Endothelial cell (in vitro differentiated cells): Measurements from ENCODE around the gene SEC62. TPM values are rescaled to one million over a fixed set of nuclear protein-coding genes. Genes with fewer than 3 reads are reported as not detected.
A peak's percentile ranks its signal among the peaks of the same experiment; 100 is the strongest.
"Not testable (repeated sequence)": the region's sequence is repeated elsewhere in the genome, so short reads cannot be mapped to it uniquely, and the experiment has no call there.

Source experiments
- DNase-seq: peaks from one replicate; pipeline ENCODE4 v3.0.0; 2021; ENCODE audit warnings: low spot score
- H3K27ac Mint-ChIP-seq: one replicate; pipeline ENCODE4 v1.8.0; 2021; ENCODE audit warnings: mixed read lengths, inconsistent platforms; ENCODE audit not compliant: unreplicated experiment
- H3K27me3 Mint-ChIP-seq: one replicate; pipeline ENCODE4 v1.8.0; 2021; ENCODE audit warnings: mild to moderate bottlenecking, moderate library complexity, mixed read lengths, inconsistent platforms; ENCODE audit not compliant: unreplicated experiment
- H3K36me3 Mint-ChIP-seq: one replicate; pipeline ENCODE4 v1.8.0; 2021; ENCODE audit warnings: mild to moderate bottlenecking, low read depth, mixed read lengths, inconsistent platforms; ENCODE audit not compliant: unreplicated experiment
- H3K4me1 Mint-ChIP-seq: one replicate; pipeline ENCODE4 v1.8.0; 2021; ENCODE audit warnings: mild to moderate bottlenecking, mixed read lengths, inconsistent platforms; ENCODE audit not compliant: unreplicated experiment
- H3K4me3 Mint-ChIP-seq: one replicate; pipeline ENCODE4 v1.8.0; 2021; ENCODE audit warnings: mild to moderate bottlenecking, mixed read lengths, inconsistent platforms; ENCODE audit not compliant: unreplicated experiment
- H3K9me3 Mint-ChIP-seq: one replicate; pipeline ENCODE4 v1.8.0; 2021; ENCODE audit warnings: mixed read lengths, inconsistent platforms; ENCODE audit not compliant: unreplicated experiment
- total RNA-seq: library from RNA; stranded (reverse); fragmentation: NEBNext Ultra II Directional; extraction: Animal tissue kit (Norgen Biotek cat#: 25700); gene quantifications from one replicate; pipeline ENCODE4 v1.2.1, GENCODE V29; 2021; ENCODE audit not compliant: unreplicated experiment
- TF ChIP-seq, protein P1 (sequence below): fragments of 200-600 bp; sonication (generic); IDR thresholded peaks from one replicate; pipeline ENCODE4 v1.5.0; 2021; ENCODE audit warnings: antibody characterized with exemption; ENCODE audit not compliant: unreplicated experiment

The SEC62 gene
- total RNA-seq, 1 donor from 2014 or later = 89.3 TPM

DNA sequence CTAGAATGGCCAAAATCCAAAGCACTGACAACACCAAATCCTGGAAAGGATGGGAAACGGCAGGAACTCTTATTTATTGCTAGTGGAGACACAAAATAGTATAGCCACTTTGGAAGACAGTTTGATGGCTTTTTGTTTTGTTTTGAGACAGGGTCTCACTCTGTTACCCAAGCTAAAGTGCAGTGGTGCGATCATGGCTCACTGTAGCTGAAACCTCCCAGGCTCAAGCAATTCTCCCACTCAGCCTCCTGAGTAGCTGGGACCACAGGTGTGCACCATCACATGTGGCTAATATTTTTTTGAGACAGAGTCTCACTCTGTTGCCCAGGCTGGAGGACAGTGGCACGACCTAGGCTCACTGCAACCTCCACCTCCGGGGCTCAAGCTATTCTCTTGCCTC is 43.9 kb downstream of the SEC62 start:
- TF ChIP-seq, protein P1, sequence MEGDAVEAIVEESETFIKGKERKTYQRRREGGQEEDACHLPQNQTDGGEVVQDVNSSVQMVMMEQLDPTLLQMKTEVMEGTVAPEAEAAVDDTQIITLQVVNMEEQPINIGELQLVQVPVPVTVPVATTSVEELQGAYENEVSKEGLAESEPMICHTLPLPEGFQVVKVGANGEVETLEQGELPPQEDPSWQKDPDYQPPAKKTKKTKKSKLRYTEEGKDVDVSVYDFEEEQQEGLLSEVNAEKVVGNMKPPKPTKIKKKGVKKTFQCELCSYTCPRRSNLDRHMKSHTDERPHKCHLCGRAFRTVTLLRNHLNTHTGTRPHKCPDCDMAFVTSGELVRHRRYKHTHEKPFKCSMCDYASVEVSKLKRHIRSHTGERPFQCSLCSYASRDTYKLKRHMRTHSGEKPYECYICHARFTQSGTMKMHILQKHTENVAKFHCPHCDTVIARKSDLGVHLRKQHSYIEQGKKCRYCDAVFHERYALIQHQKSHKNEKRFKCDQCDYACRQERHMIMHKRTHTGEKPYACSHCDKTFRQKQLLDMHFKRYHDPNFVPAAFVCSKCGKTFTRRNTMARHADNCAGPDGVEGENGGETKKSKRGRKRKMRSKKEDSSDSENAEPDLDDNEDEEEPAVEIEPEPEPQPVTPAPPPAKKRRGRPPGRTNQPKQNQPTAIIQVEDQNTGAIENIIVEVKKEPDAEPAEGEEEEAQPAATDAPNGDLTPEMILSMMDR = no peak
- Mint-ChIP-seq H3K4me3 (no peak overlapping the region), H3K27me3 (no peaks in the 10 kb centered on the region), H3K9me3 (no peaks in the 10 kb centered on the region), H3K27ac (no peak overlapping the region), H3K36me3 (no peaks in the 10 kb centered on the region), H3K4me1 (peaks cover 26% of the 10 kb centered on the region)
- no peak for DNase-seq

DNA sequence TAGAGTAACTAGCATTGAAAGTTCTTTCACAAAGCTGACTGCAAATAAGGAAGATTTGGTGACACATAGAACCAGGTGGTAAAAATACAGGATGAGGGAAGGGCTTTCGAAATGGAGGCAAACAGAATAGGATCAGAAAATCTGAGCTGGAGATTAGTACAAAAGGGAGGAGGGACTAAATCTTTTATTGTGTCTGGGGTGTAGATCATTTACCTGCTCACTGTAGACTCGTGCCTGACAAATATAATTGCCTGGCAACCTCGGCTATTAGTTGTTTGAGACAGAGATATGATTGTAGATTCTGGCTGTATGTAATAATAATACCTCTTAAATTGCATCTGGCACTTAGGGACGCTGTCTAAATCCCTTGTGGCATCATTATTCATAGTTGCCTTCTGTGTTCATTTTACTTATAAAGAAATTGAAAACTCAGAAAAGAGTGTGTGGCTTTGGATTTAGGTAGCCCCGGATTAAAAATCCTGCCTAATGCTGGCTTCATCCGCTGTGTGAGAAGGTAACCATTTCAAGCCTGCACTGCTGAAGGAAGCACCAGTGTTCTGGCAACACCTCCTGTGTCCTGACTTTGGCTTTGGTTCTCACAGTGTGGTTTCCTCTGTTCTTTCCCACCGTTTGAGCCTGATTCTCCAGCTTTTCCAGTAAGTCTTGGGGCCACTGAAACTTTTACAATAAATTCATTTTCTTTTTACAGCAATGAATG is 46.2 kb downstream of the SEC62 start:
- Mint-ChIP-seq H3K4me3 (no peak overlapping the region), H3K27ac (peak overlapping the region; percentile 82), H3K27me3 (no peaks in the 10 kb centered on the region), H3K4me1 (peaks cover 14% of the 10 kb centered on the region), H3K9me3 (no peaks in the 10 kb centered on the region), H3K36me3 (no peaks in the 10 kb centered on the region)
- TF ChIP-seq, protein P1 = no peak
- no peak for DNase-seq

DNA sequence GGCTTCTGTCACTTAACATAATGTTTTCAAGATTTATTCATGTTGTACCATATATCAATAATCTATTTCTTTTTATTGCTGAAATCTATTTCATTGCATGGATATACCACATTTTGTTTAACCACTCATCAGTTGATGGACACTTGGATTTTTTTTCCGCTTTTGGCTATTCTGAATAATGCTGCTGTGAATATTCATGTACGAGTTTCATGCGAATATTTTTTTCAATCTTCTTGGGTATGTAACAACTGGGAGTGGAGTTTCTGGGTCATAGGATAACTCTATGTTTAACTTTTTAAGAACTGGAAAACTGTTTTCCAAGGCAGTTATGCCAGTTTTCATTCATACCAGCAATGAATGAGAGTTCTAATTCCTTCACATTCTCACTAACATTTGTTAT is 49.5 kb downstream of the SEC62 start:
- Mint-ChIP-seq H3K27me3 (no peaks in the 10 kb centered on the region), H3K4me1 (peaks cover 10% of the 10 kb centered on the region), H3K36me3 (no peaks in the 10 kb centered on the region), H3K27ac (no peak overlapping the region), H3K9me3 (no peaks in the 10 kb centered on the region), H3K4me3 (no peak overlapping the region)
- DNase-seq = no peak
- TF ChIP-seq, protein P1 = no peak

DNA sequence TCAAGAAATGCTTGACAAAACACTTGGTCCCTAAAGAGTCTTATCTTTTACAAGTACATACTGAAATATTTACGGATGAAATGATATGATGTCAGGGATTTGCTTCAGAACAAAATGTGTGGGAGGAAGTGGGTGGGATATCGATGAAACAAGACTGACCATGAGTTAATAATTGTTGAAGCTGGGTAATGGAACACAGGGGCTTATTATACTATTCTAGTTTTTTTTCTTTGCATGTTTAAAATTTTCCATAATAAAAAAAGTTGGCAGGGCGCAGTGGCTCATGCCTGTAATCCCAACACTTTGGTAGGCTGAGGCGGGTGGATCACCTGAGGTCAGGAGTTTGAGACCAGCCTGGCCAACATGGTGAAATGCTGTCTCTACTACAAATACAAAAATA is 52.7 kb downstream of the SEC62 start:
- not testable (repeated sequence) for H3K4me1 Mint-ChIP-seq

DNA sequence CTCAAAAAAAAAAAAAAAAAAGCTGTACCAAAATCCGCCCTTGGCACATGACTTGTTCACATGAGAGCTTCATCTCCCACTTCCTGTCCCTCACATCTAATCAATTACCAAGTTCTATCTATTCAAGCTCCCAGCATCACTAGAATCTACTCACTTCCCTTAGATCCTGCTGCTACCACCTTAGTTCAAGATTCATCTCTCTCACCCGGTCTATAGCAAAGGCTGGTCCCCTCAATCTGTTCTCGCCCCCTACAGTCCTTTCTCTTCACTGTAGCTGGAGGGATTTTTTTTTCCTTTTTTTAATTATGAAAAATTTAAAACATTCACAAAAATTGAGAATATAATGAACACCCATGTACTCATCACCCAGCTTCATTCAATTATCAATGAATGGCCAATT is 54.5 kb downstream of the SEC62 start:
- no peaks in the 10 kb centered on the region for H3K36me3 Mint-ChIP-seq
- DNase-seq = no peak
- no peaks in the 10 kb centered on the region for H3K4me1 Mint-ChIP-seq
- TF ChIP-seq, protein P1 = no peak
- no peaks in the 10 kb centered on the region for H3K9me3 Mint-ChIP-seq
- no peak overlapping the region for H3K4me3 Mint-ChIP-seq
- H3K27me3 Mint-ChIP-seq = no peaks in the 10 kb centered on the region
- H3K27ac Mint-ChIP-seq = no peak overlapping the region

More for the DNA sequence above, 52.7 kb downstream of the SEC62 start:
- not testable (repeated sequence) for DNase-seq, H3K4me3 Mint-ChIP-seq, H3K36me3 Mint-ChIP-seq, H3K27me3 Mint-ChIP-seq, H3K9me3 Mint-ChIP-seq, H3K27ac Mint-ChIP-seq
